Erythroblast (primary cell): ENCODE results near the gene CDH22.

Experiments
- GATA1 ChIP-seq: IDR thresholded peaks from 2 replicates; pipeline ENCODE4 v1.6.1; 2011; ENCODE audit warnings: low read depth, mild to moderate bottlenecking, control low read depth, low read length, moderate library complexity
- POLR2A ChIP-seq: IDR thresholded peaks from 2 replicates; pipeline ENCODE4 v1.6.1; 2011; ENCODE audit warnings: mild to moderate bottlenecking, low read length

GRCh38 chr20:46144432-46145025 lies 163.8 kb downstream of the CDH22 start:
- TF ChIP-seq POLR2A (no peak), GATA1 (no peak)
